D341Med (cell line): ENCODE results near the gene CELA1.
"Not testable (repeated sequence)": the region's sequence is repeated elsewhere in the genome, so short reads cannot be mapped to it uniquely, and the experiment has no call there.

Experiments
- DNase-seq: peaks from one replicate; pipeline ENCODE4 v3.0.0; 2012; ENCODE audit warnings: low spot score

Gene CELA1

GRCh38 chr12:51343201-51343600 lies 3.3 kb downstream of the CELA1 start:
- DNase-seq = no peak

GRCh38 chr12:51342416-51342815 lies 4.1 kb downstream of the CELA1 start:
- DNase-seq = no peak

- DNase-seq = peak; percentile 79
Observed at GRCh38 chr12:51341251-51342007, 5.0 kb downstream of the CELA1 start.

- no peak for DNase-seq
Observed at GRCh38 chr12:51339750-51340149, 6.7 kb downstream of the CELA1 start.

GRCh38 chr12:51337336-51337735 lies 9.1 kb downstream of the CELA1 start:
- not testable (repeated sequence) for DNase-seq

GRCh38 chr12:51335931-51336330 lies 10.5 kb downstream of the CELA1 start:
- no peak for DNase-seq

GRCh38 chr12:51334764-51335163 lies 11.7 kb downstream of the CELA1 start:
- no peak for DNase-seq

- no peak for DNase-seq
Observed at GRCh38 chr12:51333536-51333935, 12.9 kb downstream of the CELA1 start.

GRCh38 chr12:51330186-51330585 lies 16.3 kb downstream of the CELA1 start:
- no peak for DNase-seq

- no peak for DNase-seq
Observed at GRCh38 chr12:51329742-51330141, 16.7 kb downstream of the CELA1 start.

- no peak for DNase-seq
Observed at GRCh38 chr12:51328587-51328986, 17.9 kb downstream of the CELA1 start.

GRCh38 chr12:51326698-51327439 lies 19.6 kb downstream of the CELA1 start:
- DNase-seq = no peak

GRCh38 chr12:51324953-51325352 lies 21.5 kb downstream of the CELA1 start:
- no peak for DNase-seq

- DNase-seq = no peak
Observed at GRCh38 chr12:51323966-51324895, 22.2 kb downstream of the CELA1 start, which contains the start of gene BIN2. BIN2 (minus strand) TSS chr12:51324174; CDS start chr12:51324102, 72 bp downstream.

GRCh38 chr12:51323317-51323960 lies 23.0 kb downstream of the CELA1 start:
- no peak for DNase-seq

GRCh38 chr12:51322452-51322851 lies 24.0 kb downstream of the CELA1 start:
- no peak for DNase-seq

- no peak for DNase-seq
Observed at GRCh38 chr12:51321882-51322281, 24.6 kb downstream of the CELA1 start.

GRCh38 chr12:51320695-51321320 lies 25.7 kb downstream of the CELA1 start:
- no peak for DNase-seq

GRCh38 chr12:51320311-51320694 lies 26.2 kb downstream of the CELA1 start:
- no peak for DNase-seq

GRCh38 chr12:51318846-51319599 lies 27.5 kb downstream of the CELA1 start:
- no peak for DNase-seq
